Neural progenitor cell (in vitro differentiated cells): ENCODE results near the gene SLC25A11. TPM values are rescaled to one million over a fixed set of nuclear protein-coding genes. Genes with fewer than 3 reads are reported as not detected.
"Not testable (repeated sequence)": the region's sequence is repeated elsewhere in the genome, so short reads cannot be mapped to it uniquely, and the experiment has no call there.

Experiments
- DNase-seq: peaks from one replicate; pipeline ENCODE4 v3.0.0-alpha.2; 2016; ENCODE audit warnings: low spot score
- H2AFZ ChIP-seq: fragments of 200-600 bp; sonication (generic); replicated peaks from 2 replicates; pipeline ENCODE4 v1.6.1; 2016; ENCODE audit warnings: antibody characterized with exemption
- H3F3A ChIP-seq: fragments of 200-600 bp; sonication (generic); 2 replicates; pipeline ENCODE4 v1.6.1; 2016; ENCODE audit warnings: antibody characterized with exemption, low read depth
- H3K27ac ChIP-seq: fragments of 200-600 bp; sonication (generic); 2 replicates; pipeline ENCODE4 v1.5.1; 2016; ENCODE audit warnings: mild to moderate bottlenecking
- H3K27me3 ChIP-seq: fragments of 200-600 bp; sonication (generic); 2 replicates; pipeline ENCODE4 v1.6.1; 2016; ENCODE audit warnings: mild to moderate bottlenecking, moderate library complexity
- H3K36me3 ChIP-seq: fragments of 200-600 bp; sonication (generic); 2 replicates; pipeline ENCODE4 v1.5.1; 2016
- H3K4me1 ChIP-seq: fragments of 200-600 bp; sonication (generic); 2 replicates; pipeline ENCODE4 v1.6.1; 2016; ENCODE audit warnings: mixed run types
- H3K4me2 ChIP-seq: fragments of 200-600 bp; sonication (generic); 2 replicates; pipeline ENCODE4 v1.6.1; 2016
- H3K4me3 ChIP-seq: fragments of 200-600 bp; sonication (generic); 2 replicates; pipeline ENCODE4 v1.5.1; 2016
- H3K79me2 ChIP-seq: fragments of 200-600 bp; sonication (generic); 2 replicates; pipeline ENCODE4 v1.6.1; 2016; ENCODE audit warnings: low read depth
- H3K9ac ChIP-seq: fragments of 200-600 bp; sonication (generic); 2 replicates; pipeline ENCODE4 v1.6.1; 2016
- H3K9me3 ChIP-seq: fragments of 200-600 bp; sonication (generic); 2 replicates; pipeline ENCODE4 v1.5.1; 2016; ENCODE audit warnings: low read depth
- H4K20me1 ChIP-seq: fragments of 200-600 bp; sonication (generic); 2 replicates; pipeline ENCODE4 v1.6.1; 2016; ENCODE audit warnings: low read depth
- H3K27ac Mint-ChIP-seq: 3 replicates; pipeline ENCODE4 v1.8.0; 2021; ENCODE audit warnings: mixed read lengths
- H3K27me3 Mint-ChIP-seq: 2 replicates; pipeline ENCODE4 v1.8.0; 2022; ENCODE audit warnings: low read depth, mild to moderate bottlenecking, inconsistent platforms, moderate library complexity, mixed read lengths; ENCODE audit not compliant: insufficient read depth
- H3K36me3 Mint-ChIP-seq: 3 replicates; pipeline ENCODE4 v1.8.0; 2021; ENCODE audit warnings: mixed read lengths
- H3K4me1 Mint-ChIP-seq: 3 replicates; pipeline ENCODE4 v1.8.0; 2021; ENCODE audit warnings: mixed read lengths
- H3K4me3 Mint-ChIP-seq: 3 replicates; pipeline ENCODE4 v1.8.0; 2021; ENCODE audit warnings: mild to moderate bottlenecking, moderate library complexity, mixed read lengths
- H3K9me3 Mint-ChIP-seq: 3 replicates; pipeline ENCODE4 v1.8.0; 2020; ENCODE audit warnings: mixed read lengths
- EZH2 ChIP-seq: fragments of 200-600 bp; sonication (generic); IDR thresholded peaks from 2 replicates; pipeline ENCODE4 v1.6.1; 2017; ENCODE audit warnings: antibody characterized with exemption, mild to moderate bottlenecking, moderate library complexity
- EZH2phosphoT487 ChIP-seq: fragments of 200-600 bp; sonication (generic); IDR thresholded peaks from 2 replicates; pipeline ENCODE4 v1.6.1; 2017; ENCODE audit warnings: antibody characterized with exemption
- total RNA-seq: library from RNA; depleted of rRNA; stranded (reverse); fragments of >200 nt; gene quantifications from 2 replicates; pipeline ENCODE4 v1.2.3, GENCODE V29; 2015; ENCODE audit warnings: low replicate concordance
- TF ChIP-seq, protein P1 (sequence below): fragments of 200-600 bp; sonication (generic); IDR thresholded peaks from 2 replicates; pipeline ENCODE4 v1.5.1; 2017; ENCODE audit warnings: antibody characterized with exemption, mild to moderate bottlenecking

SLC25A11 gene
- total RNA-seq, 1 donor from 2014 or later, result 35.3 TPM

DNA sequence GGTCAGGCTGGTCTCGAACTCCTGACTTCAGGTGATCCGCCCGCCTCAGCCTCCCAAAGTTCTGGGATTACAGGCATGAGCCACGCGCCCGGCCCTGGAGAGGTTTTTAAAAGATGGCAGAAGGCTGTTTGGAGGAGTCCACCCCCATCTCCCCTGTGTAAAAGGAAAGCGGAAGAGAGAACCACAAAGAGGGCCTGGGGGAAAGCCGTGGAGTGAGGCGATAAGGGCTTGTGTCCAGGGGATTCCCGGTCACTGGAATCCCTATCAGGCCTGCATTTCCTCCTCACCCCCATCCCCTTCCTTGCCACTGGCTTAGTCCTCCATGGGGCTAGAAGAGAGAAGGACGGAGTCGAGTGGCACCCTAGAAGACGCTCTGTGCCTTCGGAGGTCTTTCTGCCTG, 7.9 kb downstream of the SLC25A11 start, which contains the start of gene GP1BA:
GP1BA (plus strand) TSS at position 315 of the 400 bp plus-strand sequence. CDS start 328 bp downstream, outside the sequence.
- Histone ChIP-seq H3K9ac (no peak within 1 kb of the TSS), H3K9me3 (no peaks in the 10 kb centered on the region), H3K27me3 (no peaks in the 10 kb centered on the region), H3K4me1 (no peaks in the 10 kb centered on the region), H3K4me2 (no peak within 1 kb of the TSS), H3K27ac (no peak within 1 kb of the TSS), H3F3A (peaks cover 3% of the 10 kb centered on the region), H4K20me1 (no peaks in the 10 kb centered on the region), H3K36me3 (no peaks in the 10 kb centered on the region), H3K79me2 (no peaks in the 10 kb centered on the region), H2AFZ (no peak within 1 kb of the TSS), H3K4me3 (no peak within 1 kb of the TSS)
- peak within 1 kb of the TSS; percentile 88 for H3K27ac Mint-ChIP-seq
- peaks cover 6% of the 10 kb centered on the region for H3K27me3 Mint-ChIP-seq
- no peaks in the 10 kb centered on the region for H3K9me3 Mint-ChIP-seq
- peak within 1 kb of the TSS; percentile 0 for H3K4me3 Mint-ChIP-seq
- H3K36me3 Mint-ChIP-seq, result peaks cover 22% of the 10 kb centered on the region
- DNase-seq, result no peak
- H3K4me1 Mint-ChIP-seq, result peaks cover 2% of the 10 kb centered on the region
- no peak for TF ChIP-seq EZH2
- TF ChIP-seq EZH2phosphoT487, result no peak
- TF ChIP-seq, protein P1, sequence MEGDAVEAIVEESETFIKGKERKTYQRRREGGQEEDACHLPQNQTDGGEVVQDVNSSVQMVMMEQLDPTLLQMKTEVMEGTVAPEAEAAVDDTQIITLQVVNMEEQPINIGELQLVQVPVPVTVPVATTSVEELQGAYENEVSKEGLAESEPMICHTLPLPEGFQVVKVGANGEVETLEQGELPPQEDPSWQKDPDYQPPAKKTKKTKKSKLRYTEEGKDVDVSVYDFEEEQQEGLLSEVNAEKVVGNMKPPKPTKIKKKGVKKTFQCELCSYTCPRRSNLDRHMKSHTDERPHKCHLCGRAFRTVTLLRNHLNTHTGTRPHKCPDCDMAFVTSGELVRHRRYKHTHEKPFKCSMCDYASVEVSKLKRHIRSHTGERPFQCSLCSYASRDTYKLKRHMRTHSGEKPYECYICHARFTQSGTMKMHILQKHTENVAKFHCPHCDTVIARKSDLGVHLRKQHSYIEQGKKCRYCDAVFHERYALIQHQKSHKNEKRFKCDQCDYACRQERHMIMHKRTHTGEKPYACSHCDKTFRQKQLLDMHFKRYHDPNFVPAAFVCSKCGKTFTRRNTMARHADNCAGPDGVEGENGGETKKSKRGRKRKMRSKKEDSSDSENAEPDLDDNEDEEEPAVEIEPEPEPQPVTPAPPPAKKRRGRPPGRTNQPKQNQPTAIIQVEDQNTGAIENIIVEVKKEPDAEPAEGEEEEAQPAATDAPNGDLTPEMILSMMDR, result no peak

DNA sequence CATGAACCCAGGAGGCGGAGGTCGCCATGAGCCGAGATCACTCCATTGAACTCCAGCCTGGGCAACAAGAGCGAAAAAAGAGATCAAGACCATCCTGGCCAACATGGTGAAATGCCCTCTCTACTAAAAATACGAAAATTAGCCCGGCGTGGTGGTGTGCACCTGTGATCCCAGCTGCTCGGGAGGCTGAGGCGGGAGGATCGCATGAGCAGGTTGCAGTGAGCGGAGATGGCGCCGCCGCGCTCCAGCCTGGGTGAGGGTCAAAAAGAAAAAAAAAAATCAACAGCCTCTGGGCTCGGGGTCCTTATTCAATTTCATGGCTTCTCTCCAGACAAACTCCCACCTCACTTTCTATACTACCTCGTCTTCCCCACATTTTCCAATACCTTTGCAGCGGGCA, 11.0 kb downstream of the SLC25A11 start:
- H3K27me3 Mint-ChIP-seq, result peaks cover 6% of the 10 kb centered on the region
- H3K4me3 Mint-ChIP-seq, result no peak overlapping the region
- no peak overlapping the region for H2AFZ ChIP-seq
- H3K27ac Mint-ChIP-seq, result no peak overlapping the region
- no peak overlapping the region for H3K27ac ChIP-seq
- peaks cover 18% of the 10 kb centered on the region for H3K36me3 Mint-ChIP-seq
- H3K4me2 ChIP-seq, result no peak overlapping the region
- no peak for DNase-seq
- H3K27me3 ChIP-seq, result no peaks in the 10 kb centered on the region
- no peaks in the 10 kb centered on the region for H3K4me1 ChIP-seq
- H3K9me3 ChIP-seq, result no peaks in the 10 kb centered on the region
- peaks cover 3% of the 10 kb centered on the region for H3F3A ChIP-seq
- H3K4me1 Mint-ChIP-seq, result peaks cover 2% of the 10 kb centered on the region
- H3K79me2 ChIP-seq, result no peaks in the 10 kb centered on the region
- no peak overlapping the region for H3K4me3 ChIP-seq
- no peak overlapping the region for H3K9ac ChIP-seq
- no peak for TF ChIP-seq EZH2phosphoT487
- no peak for TF ChIP-seq EZH2
- no peaks in the 10 kb centered on the region for H3K36me3 ChIP-seq
- H4K20me1 ChIP-seq, result no peaks in the 10 kb centered on the region
- H3K9me3 Mint-ChIP-seq, result no peaks in the 10 kb centered on the region

DNA sequence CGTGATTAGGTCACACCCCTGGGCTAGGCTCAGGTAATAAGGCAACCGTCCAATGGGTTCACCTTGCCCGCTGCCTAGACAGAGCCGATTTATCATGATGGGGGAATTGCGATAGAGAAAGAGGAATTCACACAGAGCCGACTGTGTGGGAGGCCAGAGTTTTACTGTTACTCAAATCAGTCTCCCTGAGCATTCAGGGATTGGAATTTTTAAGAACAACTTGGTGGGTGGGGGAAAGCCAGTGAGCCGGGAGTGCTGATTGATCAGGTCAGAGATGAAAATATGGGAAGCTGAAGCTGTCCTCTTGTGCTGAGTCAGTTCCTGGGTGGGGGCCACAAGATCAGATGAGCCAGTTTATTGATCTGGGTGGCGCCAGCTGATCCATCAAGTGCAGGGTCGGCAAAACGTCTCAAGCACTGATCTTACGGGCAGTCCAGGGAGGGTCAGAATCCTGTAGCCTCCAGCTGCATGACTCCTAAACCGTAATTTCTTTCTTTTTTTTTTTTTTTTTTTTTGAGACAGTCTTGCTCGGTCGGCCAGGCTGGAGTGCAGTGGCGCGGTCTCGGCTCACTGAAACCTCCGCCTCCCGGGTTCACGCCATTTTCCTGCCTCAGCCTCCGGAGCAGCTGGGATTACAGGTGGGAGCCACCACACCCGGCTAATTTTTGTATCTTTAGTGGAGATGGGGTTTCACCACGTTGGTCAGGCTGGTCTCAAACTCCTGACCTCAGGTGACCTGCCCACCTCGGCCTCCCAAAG, 13.1 kb downstream of the SLC25A11 start:
- H3K27ac Mint-ChIP-seq, result peak overlapping the region; percentile 17
- H3K79me2 ChIP-seq, H3K27me3 Mint-ChIP-seq, H3K9me3 Mint-ChIP-seq, DNase-seq, H3K36me3 ChIP-seq, H3K4me1 Mint-ChIP-seq, H3K4me1 ChIP-seq, H3K9me3 ChIP-seq, H3K4me3 Mint-ChIP-seq, H3F3A ChIP-seq, H3K4me2 ChIP-seq, H3K9ac ChIP-seq, H3K27ac ChIP-seq, H4K20me1 ChIP-seq, H2AFZ ChIP-seq, H3K4me3 ChIP-seq, H3K27me3 ChIP-seq: not testable (repeated sequence)
- H3K36me3 Mint-ChIP-seq, result peaks cover 13% of the 10 kb centered on the region

DNA sequence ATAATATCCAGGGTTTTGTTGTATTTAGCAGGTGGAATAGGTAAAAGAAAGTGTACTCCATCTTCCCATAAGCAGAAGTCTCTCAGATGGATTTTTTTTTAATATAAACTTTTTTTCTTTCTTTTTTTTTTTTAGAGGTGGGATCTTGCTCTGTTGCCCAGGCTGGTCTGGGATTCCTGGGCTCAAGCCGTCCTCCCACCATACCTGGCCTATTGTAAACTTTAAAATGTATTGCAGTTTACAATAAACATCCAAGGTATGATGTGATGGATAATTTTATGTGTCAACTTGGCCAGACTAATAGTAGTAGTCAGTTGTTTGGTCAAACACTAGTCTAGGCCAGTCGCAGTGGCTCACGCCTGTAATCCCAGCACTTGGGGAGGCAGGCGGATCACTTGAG, 18.5 kb downstream of the SLC25A11 start:
- no peaks in the 10 kb centered on the region for H3K9me3 ChIP-seq
- H3K4me2 ChIP-seq, result no peak overlapping the region
- DNase-seq, result no peak
- Mint-ChIP-seq H3K4me3 (no peak overlapping the region), H3K4me1 (peaks cover 3% of the 10 kb centered on the region), H3K27ac (no peak overlapping the region), H3K9me3 (no peaks in the 10 kb centered on the region), H3K36me3 (no peaks in the 10 kb centered on the region), H3K27me3 (peaks cover 3% of the 10 kb centered on the region)
- no peaks in the 10 kb centered on the region for H3K79me2 ChIP-seq
- no peaks in the 10 kb centered on the region for H3K27me3 ChIP-seq
- H3K4me1 ChIP-seq, result no peaks in the 10 kb centered on the region
- H3K9ac ChIP-seq, result no peak overlapping the region
- H3K27ac ChIP-seq, result no peak overlapping the region
- no peaks in the 10 kb centered on the region for H3F3A ChIP-seq
- TF ChIP-seq, protein P1, result no peak
- TF ChIP-seq EZH2phosphoT487 (no peak), EZH2 (no peak)
- no peak overlapping the region for H2AFZ ChIP-seq
- no peaks in the 10 kb centered on the region for H3K36me3 ChIP-seq
- H4K20me1 ChIP-seq, result no peaks in the 10 kb centered on the region
- no peak overlapping the region for H3K4me3 ChIP-seq
